Esophagus squamous epithelium (tissue), 4 donors: ENCODE results near the gene MOXD1.

ENCODE experiments used
- POLR2A ChIP-seq, 4 donors: fragments of 450-650 bp; IDR thresholded peaks; one replicate each; pipeline ENCODE4 v1.6.1; 2017; ENCODE audit warnings: antibody characterized with exemption in 4 of 4, mild to moderate bottlenecking in 4 of 4, moderate library complexity in 3 of 4
- TF ChIP-seq, protein P1 (sequence below), 6 experiments: fragments of 450-650 bp in 4 of 6; fragments of 200-600 bp in 2 of 6; sonication (generic) in 2 of 6; IDR thresholded peaks; one replicate each; pipeline ENCODE4 v1.5.1; 2016 to 2019; ENCODE audit warnings: antibody characterized with exemption in 6 of 6, mild to moderate bottlenecking in 4 of 6, moderate library complexity in 4 of 6

GRCh38 chr6:132445201-132445951 lies 44.1 kb upstream of the MOXD1 start:
- TF ChIP-seq, protein P1, sequence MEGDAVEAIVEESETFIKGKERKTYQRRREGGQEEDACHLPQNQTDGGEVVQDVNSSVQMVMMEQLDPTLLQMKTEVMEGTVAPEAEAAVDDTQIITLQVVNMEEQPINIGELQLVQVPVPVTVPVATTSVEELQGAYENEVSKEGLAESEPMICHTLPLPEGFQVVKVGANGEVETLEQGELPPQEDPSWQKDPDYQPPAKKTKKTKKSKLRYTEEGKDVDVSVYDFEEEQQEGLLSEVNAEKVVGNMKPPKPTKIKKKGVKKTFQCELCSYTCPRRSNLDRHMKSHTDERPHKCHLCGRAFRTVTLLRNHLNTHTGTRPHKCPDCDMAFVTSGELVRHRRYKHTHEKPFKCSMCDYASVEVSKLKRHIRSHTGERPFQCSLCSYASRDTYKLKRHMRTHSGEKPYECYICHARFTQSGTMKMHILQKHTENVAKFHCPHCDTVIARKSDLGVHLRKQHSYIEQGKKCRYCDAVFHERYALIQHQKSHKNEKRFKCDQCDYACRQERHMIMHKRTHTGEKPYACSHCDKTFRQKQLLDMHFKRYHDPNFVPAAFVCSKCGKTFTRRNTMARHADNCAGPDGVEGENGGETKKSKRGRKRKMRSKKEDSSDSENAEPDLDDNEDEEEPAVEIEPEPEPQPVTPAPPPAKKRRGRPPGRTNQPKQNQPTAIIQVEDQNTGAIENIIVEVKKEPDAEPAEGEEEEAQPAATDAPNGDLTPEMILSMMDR (IDR thresholded peaks at IDR 0.05): no peak
- TF ChIP-seq POLR2A (IDR thresholded peaks at IDR 0.05): no peak
